Measurements from ENCODE around the gene PATE2. TPM values are rescaled to one million over a fixed set of nuclear protein-coding genes. Genes with fewer than 3 reads are reported as not detected.

The PATE2 gene
- under 1 TPM in 1 of 4 donors, not detected in 3; 0.11 TPM for polyA plus RNA-seq (ENCODE audit: insufficient read length in 4 of 4)

DNA sequence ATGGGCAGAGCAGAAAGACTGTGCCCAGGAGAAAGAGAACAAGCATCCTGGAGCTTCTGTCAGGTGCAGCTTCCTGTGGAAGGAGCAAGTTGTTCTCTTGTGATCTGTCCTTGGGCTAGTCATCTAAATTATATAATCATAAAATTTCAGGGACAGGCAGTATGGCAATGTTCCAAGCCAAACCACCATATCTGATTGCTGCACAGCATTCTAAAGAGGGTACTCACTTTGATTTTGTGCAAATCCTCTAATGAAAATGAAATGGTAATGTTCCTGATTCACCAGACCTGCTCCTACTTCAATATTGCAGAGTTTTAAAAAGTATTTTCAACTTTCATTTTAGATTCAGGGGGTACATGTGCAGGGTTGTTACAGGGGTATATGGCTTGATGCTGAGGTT is at the start of gene PATE2:
Gene PATE2 (minus strand): TSS at position 101 of the 400 bp plus-strand sequence. CDS start 55 bp downstream, at position 46.
- no peak for DNase-seq (ENCODE audit: low read depth in 4 of 4, low spot score in 3 of 4)

DNA sequence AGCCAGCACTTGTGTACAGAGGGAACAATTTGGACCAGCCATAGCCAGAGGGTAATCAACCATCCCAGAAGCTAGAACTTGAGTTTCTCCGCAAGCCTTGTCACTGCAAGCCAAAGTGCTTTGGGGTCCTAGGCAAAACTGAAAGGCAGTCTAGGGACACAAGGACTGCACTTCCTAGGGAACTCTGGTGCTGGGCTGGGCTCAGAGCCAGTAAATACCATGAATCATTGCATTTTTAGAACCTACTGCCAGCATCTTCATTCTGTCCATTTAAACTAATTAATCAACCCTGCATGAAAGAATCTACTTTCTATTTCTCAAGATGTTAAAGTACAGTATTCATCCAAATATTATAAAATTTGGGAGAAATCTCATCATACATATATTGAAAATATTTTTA is 29.3 kb upstream of the PATE2 start:
- DNase-seq (ENCODE audit: low read depth in 4 of 4, low spot score in 3 of 4): no peak

DNA sequence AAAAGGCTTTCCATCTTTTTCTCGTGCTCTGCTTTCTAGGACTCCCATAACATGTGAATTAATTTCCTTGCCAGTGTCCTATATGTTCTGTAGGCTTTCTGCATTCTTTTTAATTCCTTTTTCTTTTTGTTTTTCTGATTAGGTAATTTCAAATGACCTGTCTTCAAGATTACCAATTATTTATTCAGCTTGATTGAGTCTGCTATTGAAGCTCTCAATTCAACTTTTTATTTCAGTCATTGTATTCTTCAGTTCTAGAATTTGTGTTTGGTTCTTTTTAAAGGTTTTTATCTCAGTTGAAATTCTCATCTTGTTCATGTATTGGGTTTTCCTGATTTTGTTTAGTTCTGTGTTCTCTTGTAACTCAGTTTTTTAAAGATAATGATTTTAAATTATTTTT is 23.8 kb upstream of the PATE2 start:
- no peak for DNase-seq (ENCODE audit: low read depth in 4 of 4, low spot score in 3 of 4)

DNA sequence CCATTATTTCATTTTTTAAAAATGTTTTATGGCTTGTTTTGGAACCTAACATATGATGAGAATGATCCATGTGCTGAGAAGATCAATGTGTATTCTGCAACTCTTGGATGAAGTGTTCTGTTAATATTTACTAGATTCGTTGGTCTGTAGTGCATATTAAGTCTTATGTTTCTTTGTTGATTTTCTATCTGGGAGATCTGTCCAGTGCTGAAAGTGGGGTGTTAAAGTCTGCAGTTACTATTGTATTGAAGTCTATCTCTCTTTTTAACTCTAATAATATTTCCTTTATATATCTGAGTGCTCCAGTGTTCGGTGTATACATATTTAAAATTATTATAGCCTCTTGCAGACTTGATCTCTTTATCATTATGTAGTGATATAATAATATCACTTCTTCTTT is 21.2 kb upstream of the PATE2 start:
- DNase-seq (ENCODE audit: low read depth in 4 of 4, low spot score in 3 of 4): no peak

DNA sequence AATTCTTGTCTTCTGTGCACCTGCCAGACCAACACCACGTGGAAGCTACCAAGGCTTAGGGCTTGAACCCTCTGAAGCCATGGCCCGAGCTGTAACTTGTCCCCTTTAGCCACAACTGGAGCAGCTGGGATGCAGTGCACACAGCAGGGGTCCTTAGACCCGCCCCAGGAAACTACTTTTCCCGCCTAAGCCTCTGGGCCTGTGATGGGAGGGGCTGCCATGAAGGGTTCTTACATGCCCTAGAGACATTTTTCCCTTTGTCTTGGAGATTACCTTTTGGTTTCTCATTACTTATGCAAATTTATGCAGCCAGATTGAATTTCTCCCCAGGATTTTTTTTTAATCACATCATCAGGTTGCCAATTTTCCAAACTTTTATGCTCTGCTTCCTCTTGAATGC is 19.0 kb upstream of the PATE2 start:
- DNase-seq (ENCODE audit: low read depth in 4 of 4, low spot score in 3 of 4): no peak

DNA sequence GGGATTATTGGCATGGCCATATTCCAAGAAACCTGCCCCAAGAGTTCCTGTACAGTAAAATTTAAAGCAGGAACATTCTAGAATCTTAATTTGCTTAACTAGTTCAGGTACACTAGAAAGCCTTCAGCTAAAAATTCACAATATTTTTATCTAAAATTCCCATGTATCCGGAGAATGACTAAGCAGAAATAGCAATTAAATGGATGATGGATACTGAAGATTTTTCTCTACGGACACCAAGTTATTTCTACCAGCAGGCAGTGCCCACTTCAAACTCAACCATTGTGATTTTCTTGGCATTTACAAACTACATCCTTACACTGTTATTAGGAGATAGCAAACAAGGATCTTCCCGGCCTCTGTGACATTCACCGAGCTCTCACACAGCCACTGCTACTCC is 12.2 kb upstream of the PATE2 start:
- no peak for DNase-seq (ENCODE audit: low read depth in 4 of 4, low spot score in 3 of 4)

DNA sequence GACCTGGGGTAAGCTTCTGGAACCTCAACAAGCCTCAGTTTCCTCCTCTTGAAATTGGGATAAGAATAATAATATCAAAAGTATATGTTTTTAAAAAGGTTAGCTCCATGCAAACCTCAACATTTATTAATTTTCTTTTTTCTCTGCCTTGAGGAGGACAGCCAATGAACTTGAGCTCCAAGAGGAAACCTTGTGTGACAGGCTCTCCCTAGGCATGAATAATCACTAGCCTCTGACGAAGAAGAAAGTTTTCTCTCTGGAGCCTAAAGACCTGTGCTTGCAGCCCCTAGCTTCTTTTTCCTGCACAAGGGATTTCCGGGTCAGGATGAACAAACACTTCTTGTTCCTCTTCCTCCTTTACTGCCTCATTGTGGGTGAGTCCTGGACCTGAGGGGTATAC is 9.2 kb upstream of the PATE2 start, which contains the start of gene PATE3:
Gene PATE3 (plus strand): TSS at position 301 of the 400 bp plus-strand sequence. CDS start 25 bp downstream, at position 326.
- no peak for DNase-seq (ENCODE audit: low read depth in 4 of 4, low spot score in 3 of 4)

DNA sequence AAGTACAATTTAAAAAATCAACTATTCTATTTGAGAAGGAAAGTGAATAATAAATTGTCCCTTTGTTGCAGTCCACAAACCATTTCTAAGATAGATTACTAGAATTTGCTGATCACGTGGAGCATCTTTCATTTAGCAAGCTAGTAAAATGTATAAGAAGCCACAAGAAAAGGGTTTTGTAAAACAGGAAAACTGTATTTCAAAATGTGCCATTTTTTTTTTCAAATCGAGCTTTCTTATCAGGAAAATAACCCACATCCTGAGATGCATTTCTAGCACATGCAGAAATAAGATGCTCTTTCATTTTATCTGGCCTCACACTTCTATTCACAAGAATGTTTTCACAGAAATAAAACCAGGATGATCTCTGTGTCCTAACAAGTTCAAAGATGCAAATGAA is 6.0 kb upstream of the PATE2 start:
- DNase-seq (ENCODE audit: low read depth in 4 of 4, low spot score in 3 of 4): no peak

DNA sequence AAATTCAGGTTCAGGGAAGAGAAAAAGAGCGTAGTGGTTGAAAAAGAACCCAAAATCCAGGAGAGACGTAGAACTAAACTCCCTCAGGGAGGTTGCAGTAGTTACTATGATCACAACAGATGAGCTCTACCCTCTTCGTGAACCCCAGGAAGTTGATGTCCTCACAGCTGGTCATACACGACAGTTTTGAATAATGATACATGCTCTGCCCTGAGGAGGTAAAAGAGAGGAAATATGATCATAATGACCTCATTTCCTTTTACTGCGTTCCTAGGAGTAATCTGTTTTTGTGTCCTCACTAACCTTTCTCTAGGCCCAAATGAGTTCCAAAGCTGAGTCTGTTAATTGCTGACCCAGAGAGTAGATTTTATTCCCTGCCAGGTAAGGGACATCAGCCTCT is 1.3 kb downstream of the PATE2 start:
- DNase-seq (ENCODE audit: low read depth in 4 of 4, low spot score in 3 of 4): no peak

DNA sequence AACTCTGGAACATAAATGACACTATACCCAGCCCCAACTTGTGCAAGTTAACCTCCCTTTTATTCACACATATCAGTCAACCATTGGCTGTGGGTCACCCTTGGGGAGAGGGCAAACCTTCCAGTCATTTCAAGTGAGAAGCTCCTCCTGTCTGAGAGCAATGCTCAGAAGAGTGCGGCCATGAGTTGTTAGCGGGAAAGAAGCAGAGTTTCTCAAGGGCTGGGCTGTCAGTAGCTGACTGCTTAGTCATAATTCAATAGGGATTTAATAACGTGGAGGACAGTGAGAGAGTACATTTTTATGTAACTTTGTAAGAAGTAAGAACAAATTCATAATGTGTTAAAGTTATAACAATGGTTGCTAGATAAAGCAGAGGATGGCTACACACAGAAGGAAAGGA is 5.1 kb downstream of the PATE2 start:
- no peak for DNase-seq (ENCODE audit: low read depth in 4 of 4, low spot score in 3 of 4)

DNA sequence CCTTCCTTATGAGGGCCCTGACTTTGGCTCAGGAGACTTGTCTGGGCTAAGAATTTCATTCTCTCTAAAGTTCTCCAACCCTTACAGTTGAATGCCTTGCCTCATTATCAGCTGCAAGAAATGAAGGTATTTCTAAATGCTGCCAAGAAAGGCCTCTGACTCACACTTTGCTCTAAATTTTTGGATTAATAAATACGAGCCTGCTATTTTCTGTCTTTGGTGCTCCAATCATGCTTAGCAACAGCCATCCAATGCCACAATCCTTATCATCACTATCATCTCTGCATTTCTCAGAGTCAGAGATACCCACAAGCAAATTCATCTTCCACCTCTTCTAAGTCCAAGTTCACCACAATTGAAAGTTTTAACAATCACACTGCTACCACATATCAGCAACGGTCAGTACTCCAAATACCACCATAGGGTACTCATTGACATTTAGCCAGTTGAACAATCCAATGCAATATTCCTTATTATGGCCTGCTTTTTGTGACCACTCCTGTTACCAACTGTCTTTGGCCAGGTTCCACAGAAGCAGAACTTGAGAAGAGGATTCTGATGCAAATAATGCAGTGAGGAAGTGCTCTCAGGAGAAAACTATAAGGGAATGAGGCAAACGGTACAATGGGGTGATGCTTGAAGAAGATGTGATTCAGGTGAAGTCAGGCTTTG is 5.7 kb downstream of the PATE2 start:
- DNase-seq (ENCODE audit: low read depth in 4 of 4, low spot score in 3 of 4): no peak

DNA sequence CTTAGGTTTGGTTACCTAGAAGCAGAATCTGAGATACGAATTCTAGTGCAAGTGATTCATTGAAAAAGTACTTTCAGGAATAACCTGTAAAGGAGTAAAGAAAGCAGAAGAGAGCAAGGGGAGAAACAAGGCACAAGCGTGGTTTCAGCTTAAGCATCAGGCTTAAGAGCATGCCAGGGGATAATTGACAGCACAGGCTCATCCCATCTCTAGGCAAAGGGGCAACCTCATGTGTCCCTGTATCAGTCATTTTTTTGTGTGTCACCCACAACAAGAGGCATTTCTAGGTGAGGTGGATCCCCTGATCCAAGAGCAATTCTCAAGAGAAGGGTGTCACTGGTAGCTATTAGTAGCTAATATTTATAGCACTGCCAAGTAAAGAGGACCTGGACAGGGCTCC is 8.0 kb downstream of the PATE2 start:
- no peak for DNase-seq (ENCODE audit: low read depth in 4 of 4, low spot score in 3 of 4)

DNA sequence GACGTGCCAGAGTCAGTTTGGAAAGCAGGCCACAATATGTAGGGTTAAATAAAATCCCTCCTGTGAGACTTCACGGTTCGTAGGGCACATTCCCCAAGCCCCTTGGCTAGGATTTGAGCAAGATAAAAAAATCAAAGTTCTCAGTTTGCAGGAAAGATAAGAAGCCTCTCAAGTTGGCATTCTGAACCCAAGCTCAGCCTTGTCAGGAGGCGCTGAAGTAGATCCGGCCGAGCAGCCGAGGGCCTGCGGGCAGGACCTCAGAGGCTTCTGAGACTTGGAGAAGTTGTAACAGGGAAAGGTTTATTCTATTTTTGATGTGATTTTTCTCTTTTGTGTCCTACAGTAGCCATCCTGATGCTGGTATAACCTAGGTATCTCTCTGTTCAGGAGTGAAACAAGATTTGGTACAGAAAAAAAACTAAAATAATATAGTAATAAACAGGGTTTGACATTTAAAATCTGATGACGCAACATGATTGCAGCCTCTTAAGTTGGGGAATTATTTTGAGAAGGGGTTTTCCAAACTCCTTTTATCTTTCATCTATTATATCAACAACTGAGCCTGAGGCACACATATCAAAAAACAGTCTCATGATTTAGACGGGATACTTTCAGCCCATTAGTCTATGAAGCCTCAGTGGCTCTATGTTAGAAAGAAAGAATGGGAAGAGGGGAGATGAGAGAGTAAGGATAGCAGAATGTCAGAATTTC is 10.1 kb downstream of the PATE2 start:
- no peak for DNase-seq (ENCODE audit: low read depth in 4 of 4, low spot score in 3 of 4)

DNA sequence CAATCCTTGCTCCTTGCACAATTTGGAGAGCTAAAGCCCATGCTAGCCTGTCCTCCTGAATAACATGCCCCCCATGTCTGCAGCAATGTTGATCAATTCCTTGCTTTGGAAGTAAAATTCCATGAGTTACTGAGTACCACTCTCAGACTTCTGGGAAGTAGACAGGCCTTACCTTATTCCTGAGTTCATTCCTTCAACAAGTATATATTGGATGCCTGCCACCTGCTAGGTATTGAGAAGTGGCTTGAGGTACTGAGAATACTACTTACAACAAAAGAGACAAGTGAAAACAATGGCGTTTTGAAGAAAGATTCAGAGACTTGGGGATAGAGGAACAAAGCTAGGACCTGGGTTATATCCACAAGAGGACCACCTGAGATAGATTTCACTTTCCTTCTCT is 12.4 kb downstream of the PATE2 start:
- no peak for DNase-seq (ENCODE audit: low read depth in 4 of 4, low spot score in 3 of 4)

DNA sequence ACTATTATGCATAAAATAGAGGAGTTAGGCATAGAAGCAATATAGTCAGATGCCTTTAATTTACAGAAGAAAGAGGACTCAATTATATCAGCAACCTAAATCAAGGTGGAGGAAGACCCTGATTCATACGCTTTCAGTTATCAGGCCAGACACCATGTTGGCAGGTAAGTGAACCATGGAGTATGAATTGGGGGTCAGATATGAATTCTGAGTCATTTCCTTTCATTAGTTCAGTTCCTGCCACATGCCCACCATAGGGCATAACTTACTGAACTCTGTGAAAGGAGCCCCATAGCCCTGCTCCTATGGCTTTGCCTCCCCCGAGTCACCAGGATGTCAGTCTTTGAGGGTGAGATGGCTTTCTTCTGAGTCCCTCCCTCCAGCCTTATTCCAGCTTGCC is 15.1 kb downstream of the PATE2 start:
- no peak for DNase-seq (ENCODE audit: low read depth in 4 of 4, low spot score in 3 of 4)

DNA sequence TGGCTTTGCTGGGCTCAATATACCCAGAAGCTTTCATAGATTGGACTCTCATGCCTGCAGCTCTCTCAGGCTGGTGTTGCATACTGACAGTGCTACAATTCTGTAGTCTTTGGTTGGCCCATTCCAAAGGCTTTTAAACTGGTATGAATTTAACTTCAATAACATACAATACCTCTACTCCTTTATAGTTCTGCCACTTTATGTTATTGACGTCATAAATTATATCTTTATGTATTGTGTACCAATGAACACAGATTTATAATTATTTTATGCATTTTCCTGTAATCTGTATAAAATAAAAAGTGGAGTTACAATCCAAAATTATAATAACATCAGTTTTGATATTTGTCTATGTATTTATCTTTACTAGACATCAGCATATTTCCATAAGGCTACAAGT is 16.2 kb downstream of the PATE2 start:
- no peak for DNase-seq (ENCODE audit: low read depth in 4 of 4, low spot score in 3 of 4)

DNA sequence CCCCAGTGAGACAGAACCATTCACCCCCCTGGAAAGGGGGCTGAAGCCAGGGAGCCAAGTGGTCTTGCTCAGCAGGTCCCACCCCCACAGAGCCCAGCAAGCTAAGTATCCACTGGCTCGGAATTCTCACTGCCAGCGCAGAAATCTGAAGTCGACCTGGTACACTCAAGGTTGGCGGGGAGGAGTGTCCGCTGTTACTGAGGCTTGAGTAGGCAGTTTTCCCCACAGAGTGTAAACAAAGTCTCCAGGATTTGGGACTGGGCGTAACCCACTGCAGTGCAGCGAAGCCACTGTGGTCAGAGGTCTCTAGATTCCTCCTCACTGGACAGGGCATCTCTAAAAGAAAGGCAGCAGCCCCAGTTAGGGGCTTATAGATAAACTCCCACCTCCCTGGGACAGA is 22.6 kb downstream of the PATE2 start:
- DNase-seq (ENCODE audit: low read depth in 4 of 4, low spot score in 3 of 4): no peak

DNA sequence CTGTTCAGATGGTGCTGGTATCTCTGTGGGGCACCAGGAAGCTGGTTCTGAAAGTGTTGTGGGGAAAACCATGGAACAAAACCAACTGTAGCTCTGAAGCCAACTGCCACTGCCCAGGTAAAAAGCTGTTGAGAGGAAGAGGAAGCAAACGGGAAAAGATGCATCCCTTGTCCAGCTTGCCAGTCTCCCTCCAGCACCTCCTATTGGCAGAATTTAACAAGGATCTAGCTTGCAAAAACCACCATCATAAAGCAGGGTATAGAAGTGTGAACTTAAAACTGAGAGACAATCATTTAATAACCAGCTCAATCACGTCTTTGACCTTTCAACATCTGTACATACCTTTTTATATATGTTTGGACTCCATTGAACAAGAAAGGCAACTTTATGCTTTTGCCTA is 28.0 kb downstream of the PATE2 start:
- no peak for DNase-seq (ENCODE audit: low read depth in 4 of 4, low spot score in 3 of 4)

DNA sequence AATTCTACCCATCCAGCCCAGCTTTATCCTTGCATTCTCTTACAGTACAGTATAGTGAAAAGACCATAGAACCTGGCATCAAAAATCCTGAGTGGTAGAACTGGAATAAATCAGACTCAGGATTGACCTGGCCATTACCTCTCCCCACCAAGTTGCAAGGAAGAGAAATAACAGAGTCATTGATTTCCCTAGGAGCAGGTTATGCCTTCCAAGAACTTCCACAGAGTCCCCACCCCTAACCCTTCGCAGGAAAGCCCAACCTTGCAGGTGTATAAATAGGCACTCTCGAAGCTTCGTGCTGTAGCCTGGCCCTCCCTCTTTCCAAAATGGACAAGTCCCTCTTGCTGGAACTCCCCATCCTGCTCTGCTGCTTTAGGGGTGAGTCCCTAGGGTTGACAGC is 32.6 kb downstream of the PATE2 start, which contains the start of gene PATE1:
Gene PATE1 (plus strand): TSS at position 301 of the 400 bp plus-strand sequence. CDS start 26 bp downstream, at position 327.
- no peak for DNase-seq (ENCODE audit: low read depth in 4 of 4, low spot score in 3 of 4)

DNA sequence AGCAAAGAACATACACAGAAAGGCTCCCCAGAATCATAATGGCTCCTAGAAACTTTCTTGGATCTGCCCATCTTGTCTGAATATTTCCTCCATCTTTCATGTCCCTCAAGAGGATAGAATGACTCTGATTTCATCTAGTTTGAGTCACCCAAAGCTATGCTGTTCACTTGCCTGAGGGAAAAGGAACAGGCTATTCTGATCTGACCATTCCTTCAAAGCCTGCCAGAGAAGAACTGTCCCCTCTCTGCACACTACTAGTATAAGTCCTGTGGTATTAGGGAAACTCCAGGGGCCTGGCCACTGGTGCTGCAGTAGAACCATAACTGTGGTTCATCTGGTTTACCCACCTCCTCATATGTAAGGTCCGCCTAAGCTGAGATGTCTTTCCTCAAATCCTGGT is 34.9 kb downstream of the PATE2 start:
- DNase-seq (ENCODE audit: low read depth in 4 of 4, low spot score in 3 of 4): no peak

DNA sequence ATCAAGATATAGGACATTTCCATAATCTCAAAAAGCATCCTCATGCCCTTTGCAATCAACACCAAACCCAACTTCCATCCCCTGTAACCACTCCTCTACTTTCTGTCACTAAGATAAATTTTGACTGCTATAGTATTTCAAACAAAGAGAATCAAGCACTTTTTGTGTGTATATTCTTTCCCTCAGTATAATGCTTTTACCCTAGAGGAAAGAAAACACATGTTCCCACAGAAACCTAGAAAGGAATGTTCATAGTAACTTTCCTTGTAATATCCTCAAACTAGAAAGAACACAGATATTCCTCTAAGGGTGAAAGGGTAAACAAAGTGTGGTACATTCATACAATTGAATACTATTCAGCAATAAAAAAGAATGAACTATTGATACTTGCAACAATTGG is 38.0 kb downstream of the PATE2 start:
- no peak for DNase-seq (ENCODE audit: low read depth in 4 of 4, low spot score in 3 of 4)

DNA sequence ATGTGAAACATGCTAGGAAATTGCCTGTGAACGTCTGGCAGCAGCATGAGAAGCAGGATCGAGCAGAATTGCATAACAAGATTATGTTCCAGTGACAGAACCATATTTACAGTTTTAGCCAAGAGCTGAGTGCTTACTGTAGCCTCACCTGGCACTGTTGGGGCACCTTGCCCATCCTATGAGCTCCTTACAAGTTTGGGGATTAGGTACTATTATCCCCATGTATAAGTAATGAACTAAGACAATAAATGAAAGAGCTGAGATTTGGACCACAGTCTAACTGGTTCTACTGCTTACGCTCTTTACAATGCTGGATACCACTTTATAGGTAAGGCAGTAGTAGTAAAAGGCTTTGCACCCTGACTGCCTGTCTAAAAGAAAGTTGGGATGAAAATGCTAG is 49.7 kb downstream of the PATE2 start:
- DNase-seq (ENCODE audit: low read depth in 4 of 4, low spot score in 3 of 4): no peak
